Endodermal cell (in vitro differentiated cells): Measurements from ENCODE around the gene RXRA. TPM values are rescaled to one million over a fixed set of nuclear protein-coding genes. Genes with fewer than 3 reads are reported as not detected.

Experiments
- DNase-seq: peaks from one replicate; pipeline ENCODE4 v3.0.0-alpha.2; 2017
- H3K27ac ChIP-seq: 2 replicates; pipeline ENCODE4 v1.5.1; 2013; ENCODE audit warnings: mild to moderate bottlenecking, low read depth, low read length, moderate library complexity
- H3K27me3 ChIP-seq: 2 replicates; pipeline ENCODE4 v1.6.1; 2013; ENCODE audit warnings: mild to moderate bottlenecking, low read length, moderate library complexity; ENCODE audit not compliant: insufficient read depth, control insufficient read depth, poor library complexity, severe bottlenecking
- H3K36me3 ChIP-seq: 2 replicates; pipeline ENCODE4 v1.7.0; 2013; ENCODE audit warnings: mild to moderate bottlenecking, low read length, moderate library complexity; ENCODE audit not compliant: control insufficient read depth, insufficient read depth
- H3K4me1 ChIP-seq: one replicate; pipeline ENCODE4 v1.7.0; 2013; ENCODE audit warnings: low read length; ENCODE audit not compliant: control insufficient read depth, insufficient read depth
- H3K4me3 ChIP-seq: 2 replicates; pipeline ENCODE4 v1.5.1; 2013; ENCODE audit warnings: mild to moderate bottlenecking, low read length, moderate library complexity
- H3K9ac ChIP-seq: 2 replicates; pipeline ENCODE4 v1.6.1; 2013; ENCODE audit warnings: mild to moderate bottlenecking, low read length, moderate library complexity; ENCODE audit not compliant: poor library complexity, severe bottlenecking; ENCODE audit errors: extremely low read depth
- H3K9me3 ChIP-seq: 2 replicates; pipeline ENCODE4 v1.6.1; 2013; ENCODE audit warnings: mild to moderate bottlenecking, low read length, moderate library complexity; ENCODE audit not compliant: control insufficient read depth
- H3K27ac Mint-ChIP-seq: 2 replicates; pipeline ENCODE4 v1.8.0; 2020; ENCODE audit warnings: mixed read lengths
- H3K27me3 Mint-ChIP-seq: 2 replicates; pipeline ENCODE4 v1.8.0; 2021; ENCODE audit warnings: mild to moderate bottlenecking, mixed read lengths; ENCODE audit not compliant: insufficient read depth
- H3K36me3 Mint-ChIP-seq: 2 replicates; pipeline ENCODE4 v1.8.0; 2020; ENCODE audit warnings: low read depth, mixed read lengths
- H3K4me1 Mint-ChIP-seq: 2 replicates; pipeline ENCODE4 v1.8.0; 2020; ENCODE audit warnings: mixed read lengths
- H3K4me3 Mint-ChIP-seq: 2 replicates; pipeline ENCODE4 v1.8.0; 2020; ENCODE audit warnings: mild to moderate bottlenecking, moderate library complexity, mixed read lengths
- H3K9me3 Mint-ChIP-seq: 2 replicates; pipeline ENCODE4 v1.8.0; 2020; ENCODE audit warnings: mild to moderate bottlenecking, mixed read lengths
- CTCF ChIP-seq: fragments of 200-600 bp; sonication (generic); conservative IDR thresholded peaks from 2 replicates; pipeline ENCODE4 v1.5.0; 2021; ENCODE audit warnings: antibody characterized with exemption, mild to moderate bottlenecking
- WGBS, 2 experiments: methylation state at CpG; one replicate each; pipeline versions ENCODE4 v1.1.5 to v1.1.7; 2013; ENCODE audit warnings: missing lambda C conversion rate in 2 of 2, mixed read lengths in 1 of 2; ENCODE audit not compliant: insufficient coverage in 1 of 2, insufficient read length in 1 of 2; 5-methylcytosine and 5-hydroxymethylcytosine counted together
- total RNA-seq, 2 donors: library from RNA; stranded (reverse); fragmentation: NEBNext Ultra II Directional in 1 of 2; extraction: Animal tissue kit (Norgen Biotek cat#: 25700) in 1 of 2; gene quantifications; 2 replicates in 1 of 2; 3 replicates in 1 of 2; pipeline ENCODE4 v1.2.1, GENCODE V29; 2021

RXRA gene
- total RNA-seq, 2 donors from 2014 or later = 58.3 to 70.6 TPM

GRCh38 chr9:134408389-134408788 lies 82.1 kb downstream of the RXRA start:
- H3K27me3 ChIP-seq = no peaks in the 10 kb centered on the region
- TF ChIP-seq CTCF = no peak
- H3K4me3 ChIP-seq = no peak overlapping the region
- H3K27ac ChIP-seq = no peak overlapping the region
- Mint-ChIP-seq H3K27me3 (no peaks in the 10 kb centered on the region), H3K4me3 (no peak overlapping the region), H3K9me3 (no peaks in the 10 kb centered on the region), H3K4me1 (peaks cover 5% of the 10 kb centered on the region), H3K27ac (peak overlapping the region; percentile 30), H3K36me3 (peaks cover 9% of the 10 kb centered on the region)
- no peaks in the 10 kb centered on the region for H3K4me1 ChIP-seq
- no peak overlapping the region for H3K9ac ChIP-seq
- WGBS, 2 experiments = 94 to 95% methylated on average over 4 to 9 of the region's 9 CpGs
- H3K36me3 ChIP-seq = peaks cover 6% of the 10 kb centered on the region
- no peaks in the 10 kb centered on the region for H3K9me3 ChIP-seq
- DNase-seq = no peak

GRCh38 chr9:134408939-134409737 lies 82.9 kb downstream of the RXRA start:
- no peaks in the 10 kb centered on the region for H3K9me3 ChIP-seq
- Mint-ChIP-seq H3K4me3 (no peak overlapping the region), H3K36me3 (peaks cover 9% of the 10 kb centered on the region), H3K27ac (no peak overlapping the region), H3K27me3 (no peaks in the 10 kb centered on the region), H3K4me1 (peaks cover 5% of the 10 kb centered on the region), H3K9me3 (no peaks in the 10 kb centered on the region)
- WGBS, 2 experiments = 91 to 93% methylated on average over 23 to 40 of the region's 40 CpGs
- no peak for DNase-seq
- H3K27me3 ChIP-seq = no peaks in the 10 kb centered on the region
- no peaks in the 10 kb centered on the region for H3K4me1 ChIP-seq
- H3K4me3 ChIP-seq = no peak overlapping the region
- H3K36me3 ChIP-seq = peaks cover 6% of the 10 kb centered on the region
- H3K27ac ChIP-seq = no peak overlapping the region
- TF ChIP-seq CTCF = no peak
- H3K9ac ChIP-seq = no peak overlapping the region

GRCh38 chr9:134410071-134410834 lies 84.0 kb downstream of the RXRA start:
- Mint-ChIP-seq H3K27me3 (no peaks in the 10 kb centered on the region), H3K9me3 (no peaks in the 10 kb centered on the region), H3K4me1 (peaks cover 5% of the 10 kb centered on the region), H3K27ac (peak overlapping the region; percentile 48), H3K36me3 (peaks cover 9% of the 10 kb centered on the region), H3K4me3 (no peak overlapping the region)
- no peak overlapping the region for H3K27ac ChIP-seq
- peaks cover 6% of the 10 kb centered on the region for H3K36me3 ChIP-seq
- H3K4me3 ChIP-seq = no peak overlapping the region
- TF ChIP-seq CTCF = no peak
- H3K9me3 ChIP-seq = no peaks in the 10 kb centered on the region
- no peaks in the 10 kb centered on the region for H3K27me3 ChIP-seq
- H3K4me1 ChIP-seq = no peaks in the 10 kb centered on the region
- H3K9ac ChIP-seq = no peak overlapping the region
- no peak for DNase-seq
- WGBS, 2 experiments = 88 to 92% methylated on average over 14 to 17 of the region's 17 CpGs
